K562 treated with DMSO at 1 percent for 24 hours (cell line): Measurements from ENCODE around the gene CHMP1B. TPM values are rescaled to one million over a fixed set of nuclear protein-coding genes. Genes with fewer than 3 reads are reported as not detected.

Source experiments
- total RNA-seq: library from RNA; unstranded; fragments of 300-600 nt; gene quantifications from 2 replicates; pipeline ENCODE4 v1.2.3, GENCODE V29; 2022; ENCODE audit warnings: low read depth; ENCODE audit not compliant: insufficient read depth

Gene CHMP1B
- total RNA-seq: 30.5 and 31.4 TPM in 2 replicates

GRCh38 chr18:11851146-11851805 lies at the start of gene CHMP1B:
Gene CHMP1B (plus strand): TSS chr18:11851413. CDS start chr18:11851512, 99 bp downstream.

Other genes with a start within 250 kb of the CHMP1B start
- not detected in 2 replicates for gene SLC35G4, start 241.8 kb upstream of the CHMP1B start, total RNA-seq
- 0.19 and 0.22 TPM in 2 replicates for gene GNAL, start 162.1 kb upstream of the CHMP1B start, total RNA-seq
- gene MPPE1, start 56.9 kb downstream of the CHMP1B start, total RNA-seq: 24.4 and 26.0 TPM in 2 replicates
- gene IMPA2, start 130.1 kb downstream of the CHMP1B start, total RNA-seq: 15.4 and 17.3 TPM in 2 replicates
- gene ANKRD62, start 242.4 kb downstream of the CHMP1B start, total RNA-seq: 0.08 TPM in 1 of 2 replicates, not detected in the other